SH-SY5Y (cell line): ENCODE results near the gene AP2B1.

Source experiments
- GATA2 ChIP-seq: IDR thresholded peaks from 2 replicates; pipeline ENCODE4 v1.6.1; 2011; ENCODE audit warnings: mild to moderate bottlenecking, low read depth, low read length
- GATA3 ChIP-seq: IDR thresholded peaks from 2 replicates; pipeline ENCODE4 v1.6.1; 2011; ENCODE audit warnings: low read depth, mild to moderate bottlenecking, low read length, moderate library complexity

GRCh38 chr17:35742896-35743477 is 155.9 kb downstream of the AP2B1 start:
- no peak for TF ChIP-seq GATA3
- TF ChIP-seq GATA2 = no peak
